ENCODE results near the gene OLIG1.

GRCh38 chr21:33023574-33024200 is 46.3 kb upstream of the OLIG1 start:
- TF ChIP-seq CTCF (conservative IDR thresholded peaks at IDR 0.05) (no peak), ZFX (IDR thresholded peaks at IDR 0.05) (no peak)

Measured in C4-2B (cell line).